HCT116 (cell line): ENCODE measurements around the gene SPACA5B. TPM values are rescaled to one million over a fixed set of nuclear protein-coding genes. Genes with fewer than 3 reads are reported as not detected.

ENCODE experiments used
- ATAC-seq: fragments of 200-7000 bp; cut with Tn5 transposase; 2 replicates; pipeline ENCODE4 v1.9.1; 2020; ENCODE audit warnings: mild to moderate bottlenecking, moderate library complexity
- BruUV-seq: library from RNA; stranded (reverse); fragments of 400-500 nt; replicated peaks from 2 replicates; lab custom pipeline; 2021; lab: Mats Ljungman, UMichigan
- CTCF ChIA-PET: fragments of 300-600 bp; sonication (Branson Sonifier 250); formaldehyde crosslinking; loops from one replicate; lab custom pipeline; 2021; ENCODE audit warnings: antibody characterized with exemption; lab: Charles Lee
- POLR2A ChIA-PET: fragments of 300-600, 350-600 bp; sonication (Branson Sonifier 250); formaldehyde crosslinking; loops from one replicate; lab custom pipeline; 2021; ENCODE audit warnings: antibody characterized with exemption; lab: Charles Lee
- RAD21 ChIA-PET, 2 experiments: fragments of 300-600 bp; sonication (Branson Sonifier 250); formaldehyde crosslinking; loops; one replicate each; lab custom pipeline; 2023; ENCODE audit warnings: low total read pairs in 2 of 2; ENCODE audit not compliant: uncharacterized antibody in 2 of 2, unreplicated experiment in 2 of 2, low non-redundant PET in 1 of 2; lab: Charles Lee
- DNase-seq: peaks from one replicate; pipeline ENCODE4 v3.0.0-alpha.2; 2010; ENCODE audit warnings: low read depth, low spot score
- H2AFZ ChIP-seq: fragments of 200-600 bp; shearing (Covaris generic), sonication (generic); 2 replicates; pipeline ENCODE4 v1.6.1; 2017; ENCODE audit warnings: low read depth, mixed run types, mixed read lengths, antibody characterized with exemption, low read length; ENCODE audit not compliant: poor library complexity, severe bottlenecking
- H3K27ac ChIP-seq: 2 replicates; pipeline ENCODE4 v1.5.1; 2012; ENCODE audit warnings: low read depth, low read length
- H3K27me3 ChIP-seq: fragments of 200-600 bp; sonication (generic); 2 replicates; pipeline ENCODE4 v1.6.1; 2016; ENCODE audit warnings: mixed run types, low read length, mixed read lengths; ENCODE audit not compliant: insufficient read depth
- H3K36me3 ChIP-seq, 2 experiments: fragments of 200-500 bp in 1 of 2; fragments of 200-600 bp in 1 of 2; sonication (Bioruptor generic) in 1 of 2; sonication (generic) in 1 of 2; 2 replicates each; pipeline versions ENCODE4 v1.5.1 to v1.6.1; 2014 to 2016; ENCODE audit warnings: low read length in 2 of 2, inconsistent platforms in 1 of 2, mixed read lengths in 1 of 2, mixed run types in 1 of 2; ENCODE audit not compliant: insufficient read depth in 2 of 2, control insufficient read depth in 1 of 2
- H3K4me1 ChIP-seq, 2 experiments: fragments of 200-600 bp in 1 of 2; sonication (generic) in 1 of 2; 2 replicates each; pipeline versions ENCODE4 v1.5.1 to v1.6.1; 2012 to 2017; ENCODE audit warnings: low read length in 2 of 2, inconsistent platforms in 1 of 2, mild to moderate bottlenecking in 1 of 2, mixed read lengths in 1 of 2, mixed run types in 1 of 2, moderate library complexity in 1 of 2; ENCODE audit not compliant: insufficient read depth in 2 of 2, control insufficient read depth in 1 of 2
- H3K4me2 ChIP-seq: fragments of 200-600 bp; sonication (generic); 2 replicates; pipeline ENCODE4 v1.6.1; 2017; ENCODE audit warnings: mixed run types, low read length, mixed read lengths
- H3K4me3 ChIP-seq, 2 experiments: fragments of 200-600 bp in 1 of 2; sonication (generic) in 1 of 2; replicated peaks in 1 of 2; 2 replicates each; pipeline ENCODE4 v1.5.1; 2011 to 2016; ENCODE audit warnings: low read length in 2 of 2, control low read depth in 1 of 2, low read depth in 1 of 2, mild to moderate bottlenecking in 1 of 2, mixed read lengths in 1 of 2, mixed run types in 1 of 2
- H3K79me2 ChIP-seq: fragments of 200-600 bp; sonication (generic); 2 replicates; pipeline ENCODE4 v1.6.1; 2017; ENCODE audit warnings: mild to moderate bottlenecking, mixed run types, low read length, moderate library complexity, mixed read lengths; ENCODE audit not compliant: insufficient read depth
- H3K9ac ChIP-seq: fragments of 200-600 bp; sonication (generic); 2 replicates; pipeline ENCODE4 v1.6.1; 2016; ENCODE audit warnings: low read length, mixed read lengths
- H3K9me2 ChIP-seq: fragments of 200-600 bp; sonication (generic), shearing (Covaris generic); 2 replicates; pipeline ENCODE4 v1.6.1; 2017; ENCODE audit warnings: mixed run types, mild to moderate bottlenecking, moderate library complexity; ENCODE audit not compliant: insufficient read depth
- H3K9me3 ChIP-seq, 2 experiments: fragments of 200-500 bp in 1 of 2; fragments of 200-600 bp in 1 of 2; sonication (Bioruptor generic) in 1 of 2; sonication (generic) in 1 of 2; 2 replicates each; pipeline ENCODE4 v1.6.1; 2014 to 2017; ENCODE audit warnings: low read length in 2 of 2, mixed read lengths in 2 of 2, inconsistent platforms in 1 of 2, low read depth in 1 of 2, mild to moderate bottlenecking in 1 of 2, mixed run types in 1 of 2, moderate library complexity in 1 of 2; ENCODE audit not compliant: control insufficient read depth in 1 of 2, insufficient read depth in 1 of 2
- H4K20me1 ChIP-seq: fragments of 200-600 bp; sonication (generic), shearing (Covaris generic); 2 replicates; pipeline ENCODE4 v1.6.1; 2017; ENCODE audit warnings: mixed run types, mild to moderate bottlenecking, moderate library complexity; ENCODE audit not compliant: insufficient read depth
- ATF3 ChIP-seq: IDR thresholded peaks from 2 replicates; pipeline ENCODE4 v1.6.1; 2012
- CBX3 ChIP-seq: IDR thresholded peaks from 2 replicates; pipeline ENCODE4 v1.6.1; 2012; ENCODE audit warnings: low read depth
- CEBPB ChIP-seq: IDR thresholded peaks from 2 replicates; pipeline ENCODE4 v1.6.1; 2012; ENCODE audit warnings: low read depth
- CTCF ChIP-seq, 3 experiments: fragments of 200-600 bp in 1 of 3; sonication (generic) in 1 of 3; IDR thresholded peaks in 2 of 3; conservative IDR thresholded peaks in 1 of 3; 2 replicates each; pipeline ENCODE4 v1.5.1; 2012 to 2017; ENCODE audit warnings: low read depth in 2 of 3, low read length in 2 of 3, antibody characterized with exemption in 1 of 3, borderline replicate concordance in 1 of 3, control low read depth in 1 of 3, mild to moderate bottlenecking in 1 of 3, mixed read lengths in 1 of 3, mixed run types in 1 of 3, moderate library complexity in 1 of 3; ENCODE audit not compliant: insufficient read depth in 1 of 3
- EGR1 ChIP-seq: IDR thresholded peaks from 2 replicates; pipeline ENCODE4 v1.6.1; 2012; ENCODE audit warnings: low read depth
- ELF1 ChIP-seq: IDR thresholded peaks from 2 replicates; pipeline ENCODE4 v1.6.1; 2012; ENCODE audit warnings: low read depth, borderline replicate concordance
- EZH2 ChIP-seq: fragments of 200-600 bp; sonication (generic); IDR thresholded peaks from 2 replicates; pipeline ENCODE4 v1.6.1; 2017; ENCODE audit warnings: antibody characterized with exemption, mixed run types
- EZH2phosphoT487 ChIP-seq: fragments of 200-600 bp; IDR thresholded peaks from 2 replicates; pipeline ENCODE4 v1.6.1; 2018; ENCODE audit warnings: antibody characterized with exemption, borderline replicate concordance
- SP1 ChIP-seq: IDR thresholded peaks from 2 replicates; pipeline ENCODE4 v1.6.1; 2012; ENCODE audit warnings: low read depth
- SRF ChIP-seq: IDR thresholded peaks from 2 replicates; pipeline ENCODE4 v1.6.1; 2012; ENCODE audit warnings: low read depth
- TCF7L2 ChIP-seq: IDR thresholded peaks from 2 replicates; pipeline ENCODE4 v1.7.0; 2011; ENCODE audit warnings: borderline replicate concordance, inconsistent platforms; ENCODE audit not compliant: insufficient read depth, insufficient read length; ENCODE audit errors: extremely low read depth
- YY1 ChIP-seq: IDR thresholded peaks from 2 replicates; pipeline ENCODE4 v1.6.1; 2011; ENCODE audit warnings: low read length, low read depth, moderate library complexity, mild to moderate bottlenecking; ENCODE audit not compliant: insufficient replicate concordance; ENCODE audit errors: extremely low read depth
- ZBTB33 ChIP-seq: IDR thresholded peaks from 2 replicates; pipeline ENCODE4 v1.6.1; 2011; ENCODE audit warnings: mild to moderate bottlenecking, low read length, moderate library complexity; ENCODE audit not compliant: insufficient replicate concordance; ENCODE audit errors: extremely low read depth
- ZFX ChIP-seq: fragments of 450-650 bp; IDR thresholded peaks from 2 replicates; pipeline ENCODE4 v1.6.1; 2017
- ZNF274 ChIP-seq: fragments of 200-500 bp; sonication (Bioruptor generic); IDR thresholded peaks from 2 replicates; pipeline ENCODE4 v1.6.1; 2014; ENCODE audit warnings: mild to moderate bottlenecking, low read depth, low read length, inconsistent platforms
- intact Hi-C: fragments of 100-400 bp; cut with micrococcal nuclease; formaldehyde crosslinking; loops from 2 replicates; pipeline ENCODE4 v1.10.0; 2022
- total RNA-seq: library from RNA; stranded (reverse); gene quantifications from one replicate; pipeline ENCODE4 v1.2.1, GENCODE V29; 2021; ENCODE audit not compliant: unreplicated experiment

Gene SPACA5B
- total RNA-seq, 1 experiment from 2014 or later, result not detected

GRCh38 chrX:48179691-48180090 lies 49.3 kb downstream of the SPACA5B start:
- Histone ChIP-seq H3K4me1 (no peaks in the 10 kb centered on the region), H3K36me3 (no peaks in the 10 kb centered on the region), H3K4me3 (no peak overlapping the region), H3K9me3 (no peaks in the 10 kb centered on the region), H3K79me2 (no peaks in the 10 kb centered on the region), H3K4me2 (no peak overlapping the region), H3K9me2 (no peaks in the 10 kb centered on the region), H2AFZ (no peak overlapping the region), H3K27me3 (no peaks in the 10 kb centered on the region), H3K9ac (no peak overlapping the region), H3K27ac (no peak overlapping the region), H4K20me1 (no peaks in the 10 kb centered on the region)
- intact Hi-C loops, result no loop called here
- ChIA-PET POLR2A (no interaction called here), CTCF (no interaction called here), RAD21 (no interaction called here)
- BruUV-seq, result no TSS peak
- DNase-seq, result no peak
- no peak for ATAC-seq
- TF ChIP-seq CBX3 (no peak), EZH2phosphoT487 (no peak), ZFX (no peak), SRF (no peak), TCF7L2 (no peak), ZBTB33 (no peak), ATF3 (no peak)

- Histone ChIP-seq H3K9me3 (no peaks in the 10 kb centered on the region), H3K79me2 (no peaks in the 10 kb centered on the region), H3K9me2 (no peaks in the 10 kb centered on the region), H3K4me1 (no peaks in the 10 kb centered on the region), H3K4me3 (no peak overlapping the region), H2AFZ (no peak overlapping the region), H3K9ac (no peak overlapping the region), H3K4me2 (no peak overlapping the region), H3K36me3 (no peaks in the 10 kb centered on the region), H3K27ac (no peak overlapping the region), H4K20me1 (no peaks in the 10 kb centered on the region), H3K27me3 (no peaks in the 10 kb centered on the region)
- no TSS peak for BruUV-seq
- intact Hi-C loops, result no loop called here
- ChIA-PET RAD21 (no interaction called here), CTCF (no interaction called here), POLR2A (no interaction called here)
- DNase-seq, result no peak
- ATAC-seq, result no peak
- TF ChIP-seq ZNF274, result no peak
- TF ChIP-seq ZFX, result no peak
- TF ChIP-seq EGR1, result no peak
- TF ChIP-seq SRF, result no peak
- no peak for TF ChIP-seq CEBPB
- no peak for TF ChIP-seq SP1
- no peak for TF ChIP-seq YY1
- TF ChIP-seq EZH2, result no peak
- no peak for TF ChIP-seq ELF1
- TF ChIP-seq CTCF (IDR thresholded peaks at IDR 0.05 in 2 of 3, conservative IDR thresholded peaks at IDR 0.05 in 1 of 3; ENCODE audit: borderline replicate concordance in 1 of 3, insufficient read depth in 1 of 3, low read depth in 2 of 3, low read length in 2 of 3), result no peak
These were observed 50.4 kb downstream of the SPACA5B start for GRCh38 chrX:48180811-48181210.
